Raji (cell line): Measurements from ENCODE around the gene LPGAT1.

ENCODE experiments used
- POLR2A ChIP-seq: IDR thresholded peaks from 2 replicates; pipeline ENCODE4 v1.6.1; 2011; ENCODE audit warnings: low read depth, low read length, control low read depth; ENCODE audit not compliant: insufficient read depth

The LPGAT1 gene

DNA sequence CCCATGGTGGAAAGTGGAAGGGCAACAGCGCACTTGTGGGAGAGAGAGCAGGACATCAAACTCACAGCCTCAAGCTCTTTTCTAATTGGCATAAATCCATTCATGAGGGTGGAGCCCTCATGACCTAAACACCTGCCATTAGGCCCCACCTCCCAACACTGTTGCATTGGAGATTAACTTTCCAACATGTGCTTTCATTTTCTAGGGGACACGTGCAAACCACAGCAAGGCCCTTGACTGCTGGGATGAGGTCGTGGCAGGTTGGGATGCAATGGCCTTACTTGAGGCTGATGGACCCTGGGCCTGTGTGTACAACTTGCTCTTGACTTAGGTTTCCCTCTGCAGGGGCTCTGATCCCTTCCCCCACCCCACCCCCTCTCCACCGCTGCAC lies 119.3 kb downstream of the LPGAT1 start:
- TF ChIP-seq POLR2A: no peak

DNA sequence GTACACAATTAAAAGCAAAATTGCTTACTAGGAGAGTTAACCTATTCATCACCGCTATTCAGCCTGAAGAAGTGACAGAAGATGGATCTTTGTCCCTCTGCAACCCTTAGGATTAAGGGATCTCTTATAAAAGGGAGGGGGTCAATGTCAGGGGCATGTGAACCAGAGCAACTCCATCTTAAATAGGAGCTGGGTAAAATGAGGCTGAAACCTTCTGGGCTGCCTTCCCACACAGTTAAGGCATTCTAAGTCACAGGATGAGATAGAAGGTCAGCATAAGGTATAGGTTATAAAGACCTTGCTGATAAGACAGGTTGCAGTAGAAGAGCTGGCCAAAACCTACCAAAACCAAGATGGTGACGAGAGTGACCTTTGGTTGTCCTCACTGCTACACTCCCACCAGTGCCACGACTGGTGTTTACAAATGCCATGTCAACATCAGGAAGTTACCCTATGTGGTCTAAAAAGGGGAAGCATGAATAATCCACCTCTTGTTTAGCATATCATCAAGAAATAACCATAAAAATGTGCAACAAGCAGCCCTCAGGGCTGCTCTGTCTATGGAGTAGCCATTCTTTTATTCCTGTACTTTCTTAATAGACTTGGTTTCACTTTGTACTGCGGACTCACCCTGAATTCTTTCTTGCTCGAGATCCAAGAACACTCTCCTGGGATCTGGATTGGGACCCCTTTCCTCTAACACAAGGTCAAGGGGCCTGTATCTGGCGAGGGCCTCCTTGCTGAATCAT lies 119.8 kb downstream of the LPGAT1 start:
- no peak for TF ChIP-seq POLR2A

DNA sequence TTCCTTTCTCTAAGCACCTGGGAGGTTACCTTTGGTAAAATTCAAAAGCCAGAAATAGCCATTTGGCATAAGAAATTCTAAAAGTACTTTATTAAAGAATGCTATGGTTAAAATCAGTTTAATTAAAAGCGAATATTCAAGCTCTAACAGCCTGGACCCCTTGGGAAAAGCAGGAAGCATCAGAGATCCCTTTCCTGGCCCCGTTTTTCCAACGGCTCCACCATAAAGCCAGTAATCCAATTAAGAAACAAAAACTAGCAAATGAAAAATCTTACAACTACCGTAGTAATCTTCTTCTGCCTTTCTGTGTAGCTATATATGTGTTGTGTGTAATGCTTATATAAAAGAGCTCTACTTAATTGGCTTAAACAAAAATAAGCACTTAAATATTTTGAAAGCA lies 121.6 kb downstream of the LPGAT1 start:
- TF ChIP-seq POLR2A: no peak

DNA sequence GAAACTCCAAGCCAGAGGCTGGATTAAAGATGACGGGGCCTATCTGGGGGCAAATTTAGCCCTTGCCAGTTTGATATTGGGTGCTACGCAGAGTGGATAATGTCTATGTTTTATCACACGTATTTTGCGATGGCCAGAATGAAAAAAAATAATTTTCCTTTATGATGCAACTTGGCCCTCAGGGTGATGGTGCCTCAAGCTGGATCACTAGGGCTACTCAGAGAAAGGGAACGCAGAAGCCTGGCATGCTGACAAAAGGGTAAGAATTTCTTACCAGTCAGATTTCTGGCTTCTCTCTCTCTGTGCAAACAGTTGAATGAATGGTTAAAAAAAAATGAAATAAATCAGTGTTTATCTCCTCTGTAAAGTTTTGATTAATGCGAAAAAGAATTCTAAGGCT lies 122.6 kb downstream of the LPGAT1 start:
- TF ChIP-seq POLR2A: no peak

DNA sequence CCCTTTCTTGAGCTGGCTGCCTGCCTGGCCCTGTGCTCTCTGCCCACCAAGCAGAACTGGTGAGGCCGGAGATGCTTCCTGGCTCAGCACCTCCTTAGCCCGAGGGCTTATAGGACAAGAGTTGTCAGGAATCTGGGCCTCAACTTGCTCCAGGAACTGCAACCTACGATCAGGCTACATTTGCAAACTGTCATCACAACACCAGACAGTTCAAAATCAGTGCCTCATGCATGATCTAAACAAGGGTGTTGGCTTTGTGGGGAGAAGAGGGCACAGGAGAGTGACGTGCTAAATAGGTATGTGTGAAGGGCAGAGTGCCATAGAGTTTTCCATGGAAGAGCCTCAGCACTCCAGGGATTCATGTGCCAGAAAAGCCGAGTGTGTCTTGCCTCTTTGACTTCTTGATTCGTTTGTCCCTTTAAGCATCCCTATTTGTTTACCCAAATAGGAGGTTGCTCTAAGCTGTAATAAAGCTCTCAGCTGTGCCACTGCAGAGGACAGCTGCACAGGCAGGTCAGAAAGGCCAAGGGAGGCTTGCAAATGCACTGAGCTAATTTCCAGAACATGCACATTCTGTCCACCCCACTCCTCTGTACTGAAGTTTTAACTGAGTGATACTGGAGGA lies 125.0 kb downstream of the LPGAT1 start:
- no peak for TF ChIP-seq POLR2A

DNA sequence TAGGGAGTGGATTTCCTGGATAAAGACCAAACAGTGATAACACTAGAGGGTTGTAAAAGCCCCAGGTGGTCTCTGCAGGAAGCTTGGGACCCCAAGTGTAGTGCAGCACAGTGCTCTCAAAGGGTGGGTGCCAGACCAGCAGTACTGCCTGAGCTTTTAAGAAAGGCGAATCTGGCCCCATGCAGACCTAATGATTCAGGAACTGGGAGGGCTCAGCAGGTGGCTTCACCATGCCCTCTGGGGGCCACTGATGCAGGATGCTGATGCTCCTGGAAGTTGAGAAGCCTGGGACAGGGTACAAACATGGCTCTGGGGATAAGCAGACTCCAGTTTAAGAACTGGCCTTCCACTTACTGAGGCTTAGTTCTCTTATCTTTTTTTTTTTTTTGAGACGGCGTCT lies 126.0 kb downstream of the LPGAT1 start:
- no peak for TF ChIP-seq POLR2A

DNA sequence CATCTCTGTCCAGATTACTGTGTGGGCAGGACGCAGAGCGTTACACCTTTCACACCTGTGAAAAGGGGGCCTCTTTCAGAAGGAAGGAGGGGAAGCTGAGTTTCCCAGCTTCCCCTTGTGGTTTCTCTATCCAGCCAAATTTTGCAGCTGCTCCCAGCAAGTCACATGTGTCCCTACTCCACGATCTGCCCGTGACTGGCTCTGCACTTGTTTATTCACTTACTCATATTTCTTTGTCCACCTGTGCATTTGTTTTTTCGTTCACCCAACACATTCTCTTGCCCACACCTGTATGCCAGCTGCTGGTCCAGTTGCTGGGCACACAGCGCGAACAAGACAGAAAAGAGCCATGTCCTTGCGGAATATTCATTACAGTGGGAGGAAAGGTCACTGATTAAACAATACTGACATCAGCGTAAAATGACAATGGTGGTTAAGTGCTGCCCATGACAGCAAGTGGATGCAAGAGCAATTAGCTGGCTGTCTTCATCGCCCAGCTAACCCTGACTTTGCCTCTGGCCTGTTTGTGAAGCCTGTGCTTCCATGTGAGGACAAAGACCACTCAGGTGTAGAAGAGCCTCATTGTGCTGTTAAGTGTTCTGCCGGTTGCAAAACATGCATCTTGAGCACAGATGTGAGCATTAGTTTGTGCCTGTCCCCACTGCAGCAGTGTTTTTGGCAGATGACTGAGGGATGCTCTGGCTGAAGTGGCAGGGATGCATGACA lies 126.6 kb downstream of the LPGAT1 start:
- TF ChIP-seq POLR2A: no peak

DNA sequence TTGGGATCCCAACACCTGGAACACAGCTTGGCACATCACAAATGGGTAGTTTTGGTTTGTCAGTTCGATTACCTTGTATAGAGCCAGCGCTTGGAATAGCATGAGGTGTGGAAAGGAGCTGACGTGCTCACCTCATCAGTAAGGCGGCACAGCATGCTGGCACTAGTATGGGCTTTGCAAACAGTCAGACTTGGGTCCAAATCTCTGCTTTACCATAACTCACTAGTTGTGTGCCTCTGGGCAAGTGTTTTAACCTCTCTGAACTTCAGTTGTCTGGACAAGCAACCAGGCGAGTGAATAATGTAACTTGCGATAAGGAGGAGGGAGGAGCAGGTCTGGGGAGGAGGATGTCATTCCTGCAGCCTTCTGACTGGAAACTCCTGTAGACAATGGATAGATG lies 128.8 kb downstream of the LPGAT1 start:
- TF ChIP-seq POLR2A: no peak

DNA sequence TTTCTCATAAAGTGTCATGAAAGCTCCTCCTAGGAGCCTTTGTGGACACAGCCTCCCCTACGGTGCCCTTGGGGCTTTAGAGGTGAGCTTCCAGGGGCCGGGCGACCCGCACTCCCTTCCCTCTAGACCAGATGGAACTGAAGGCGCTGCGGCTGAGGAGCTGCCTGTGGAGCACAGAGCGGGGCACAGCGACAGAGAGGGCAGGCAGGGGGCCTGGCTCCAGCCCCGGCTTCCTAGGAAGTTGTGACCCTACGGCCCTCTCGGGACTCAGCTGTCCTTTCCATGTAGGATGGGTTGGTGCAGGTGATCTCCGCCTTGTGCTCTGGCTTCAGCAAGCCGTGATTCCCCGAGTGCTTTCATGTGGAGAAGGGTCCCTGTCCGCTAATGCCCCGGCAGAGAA lies 131.5 kb downstream of the LPGAT1 start:
- no peak for TF ChIP-seq POLR2A

DNA sequence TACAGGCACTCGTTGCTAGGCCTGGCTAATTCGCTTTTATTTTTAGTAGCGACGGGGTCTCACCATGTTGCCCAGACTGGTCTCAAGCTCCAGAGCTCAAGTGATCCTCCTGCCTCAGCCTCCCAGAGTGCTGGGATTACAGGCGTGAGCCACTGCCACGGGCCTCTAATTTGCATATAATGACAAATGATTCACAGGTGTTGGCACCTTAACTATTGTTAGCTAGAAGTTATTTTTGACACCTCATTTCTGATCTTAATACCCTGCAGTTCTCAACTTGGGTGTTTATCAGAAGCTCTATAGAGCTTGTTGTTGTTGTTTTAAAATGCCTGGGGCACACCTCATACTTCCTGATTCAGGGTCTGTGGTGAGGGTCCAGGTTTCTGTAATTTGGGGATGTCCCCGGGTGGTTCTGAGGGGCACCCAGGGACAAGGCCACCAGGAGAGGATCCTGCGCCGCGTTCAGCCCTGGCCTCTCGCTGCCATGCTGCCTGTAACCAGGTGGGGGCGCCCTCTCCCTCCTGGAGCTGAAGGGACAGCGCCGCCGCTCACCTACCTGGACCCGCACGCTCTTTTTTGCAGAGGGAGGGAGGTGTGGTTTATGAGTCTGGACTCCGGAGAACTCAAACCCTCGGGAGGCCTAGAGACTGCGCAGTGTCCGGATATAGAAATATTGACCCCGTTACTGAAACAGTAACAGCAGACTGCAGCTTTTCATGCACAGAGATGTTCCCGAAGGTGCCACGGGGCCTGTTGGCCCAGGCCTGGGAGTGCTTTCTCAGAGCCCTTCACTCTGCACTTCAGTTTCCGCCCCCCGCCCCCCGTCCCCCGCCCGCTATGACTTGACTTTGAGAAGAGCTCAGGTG lies 132.2 kb downstream of the LPGAT1 start:
- TF ChIP-seq POLR2A: no peak

DNA sequence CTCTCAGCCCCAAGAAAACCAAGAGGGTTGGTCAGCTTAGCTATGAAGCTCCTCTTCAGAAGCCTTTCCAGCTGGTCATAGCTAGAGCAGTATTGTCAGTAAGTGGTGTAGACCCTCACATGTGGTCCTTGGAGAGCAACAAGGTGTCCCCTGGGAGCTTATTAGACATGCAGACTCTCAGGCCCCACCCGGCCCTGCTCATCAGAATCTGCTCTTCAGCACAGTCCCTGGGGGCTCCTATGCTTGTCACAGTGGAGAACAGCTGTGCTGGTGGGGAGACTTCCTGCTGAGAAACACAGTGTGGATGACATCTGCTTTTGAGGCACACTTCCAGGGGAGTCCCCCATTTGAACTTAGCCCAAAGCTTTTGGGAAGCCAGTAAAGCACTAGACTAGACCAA lies 133.2 kb downstream of the LPGAT1 start:
- no peak for TF ChIP-seq POLR2A

DNA sequence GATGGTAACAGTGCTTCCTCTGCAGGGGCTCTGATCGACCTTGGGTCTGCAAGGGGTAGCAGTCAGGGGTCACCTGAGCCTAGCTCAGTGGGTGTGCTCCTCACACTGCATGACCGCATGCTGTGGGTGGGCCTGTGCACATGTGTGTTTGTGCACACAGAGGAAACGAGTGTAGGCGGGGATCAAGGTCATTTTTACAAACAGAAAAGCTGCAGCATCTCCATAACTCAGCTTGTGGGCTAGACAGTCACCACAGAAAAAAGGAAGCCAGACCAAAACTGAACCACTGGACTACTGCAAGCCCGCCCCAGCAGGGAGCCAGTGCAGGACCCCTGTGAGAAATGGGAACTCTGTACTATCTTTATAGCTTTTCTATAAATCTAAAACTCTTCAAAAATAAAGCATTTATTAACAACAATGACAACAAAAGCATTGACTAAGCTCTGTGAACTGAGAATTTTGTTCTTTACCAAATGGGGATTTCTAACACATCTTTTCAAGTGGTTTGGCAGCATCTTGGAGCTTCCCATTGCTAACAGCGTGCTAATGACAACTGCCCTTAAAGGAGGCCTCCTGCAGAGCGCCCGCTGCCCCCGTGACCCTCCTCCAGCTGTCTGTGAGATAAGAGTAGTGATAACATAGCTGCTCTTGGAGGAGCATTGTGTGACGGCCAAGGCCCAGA lies 135.3 kb downstream of the LPGAT1 start:
- TF ChIP-seq POLR2A: no peak
